HL-60/S4 treated with retinoic acid at 250 ng/mL for 4 days and 3 days (cell line): ENCODE data around the gene RAD51B.

Experiments
- in situ Hi-C: fragments of 300-500 bp; cut with MboI; formaldehyde crosslinking; loops from 2 replicates; pipeline ENCODE4 v1.7.0; 2022; ENCODE audit warnings: low sequenced_read_pairs

RAD51B gene

DNA sequence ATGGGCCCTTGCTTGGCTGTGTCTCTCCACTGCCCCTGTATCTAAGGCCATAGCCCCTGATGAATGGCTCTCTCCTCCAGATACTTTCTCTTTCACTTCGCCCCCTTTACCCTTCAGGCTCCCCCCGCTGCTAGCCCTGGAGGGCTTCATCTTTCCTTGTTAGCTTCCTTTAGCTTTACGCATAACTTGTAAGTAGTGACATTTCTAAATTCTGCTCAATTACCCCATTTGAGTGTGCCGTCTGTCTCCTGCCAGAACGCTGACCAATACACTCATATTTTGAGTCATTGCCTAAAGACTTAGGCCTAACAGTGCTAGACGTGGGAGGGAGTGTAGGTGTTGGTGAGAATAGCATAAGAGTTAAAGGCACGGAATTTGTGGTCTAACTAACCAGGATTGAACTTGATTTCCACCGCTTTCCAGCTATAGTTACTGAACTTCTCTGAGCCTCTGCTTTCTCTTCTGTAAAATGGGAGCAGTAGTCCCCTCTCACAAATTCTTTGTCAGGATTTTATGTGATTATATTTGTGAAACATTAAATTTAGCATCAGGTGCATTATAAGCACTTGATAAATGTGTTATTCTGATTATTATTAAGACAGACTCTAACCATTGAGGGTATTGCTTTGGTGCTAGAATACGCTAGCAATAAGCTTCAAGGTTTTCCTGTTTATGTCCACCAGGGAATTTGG is 844.0 kb downstream of the RAD51B start:
- in situ Hi-C loops: no loop called here

DNA sequence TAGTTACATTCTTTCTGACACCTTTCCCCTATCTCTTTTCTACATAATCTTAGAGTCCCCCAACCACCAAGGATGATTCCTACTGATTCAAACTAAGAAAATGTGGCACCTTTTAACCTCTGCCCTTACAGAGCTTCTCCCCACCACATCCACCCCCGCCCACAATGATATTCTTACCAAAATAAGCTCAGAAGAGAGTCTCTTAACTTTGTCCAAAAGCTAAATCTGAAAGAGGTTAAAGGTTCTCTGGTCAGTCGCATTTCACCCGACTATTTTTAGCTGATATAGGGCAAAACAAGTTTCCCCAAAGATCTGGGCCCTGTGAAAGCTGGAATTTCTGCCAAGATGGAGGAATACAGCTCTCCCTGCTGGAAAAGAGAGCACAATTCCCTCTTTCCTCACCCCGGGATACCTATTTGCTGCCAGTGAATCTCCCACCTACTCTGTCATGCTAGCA is 844.7 kb downstream of the RAD51B start:
- in situ Hi-C loops: no loop called here

DNA sequence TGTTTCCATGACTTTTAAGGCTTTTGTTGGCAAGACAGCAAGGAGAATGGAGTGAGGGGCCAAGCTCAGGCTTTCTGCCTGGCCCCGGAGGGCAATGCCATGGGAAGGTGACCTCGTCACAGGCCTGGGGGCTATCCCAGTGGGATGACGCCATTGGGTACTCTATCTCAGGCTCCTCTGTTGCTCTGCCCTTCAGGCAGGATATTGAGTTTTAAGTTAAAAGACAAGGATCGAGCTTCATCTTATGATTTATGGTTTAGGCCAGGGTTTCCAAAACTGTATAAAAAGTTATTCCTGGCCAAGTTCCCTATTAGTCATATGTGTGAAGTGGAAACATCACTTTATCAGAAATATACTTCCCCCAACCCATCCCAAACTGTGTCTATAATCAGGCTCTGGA is 845.6 kb downstream of the RAD51B start:
- in situ Hi-C loops: no loop called here

DNA sequence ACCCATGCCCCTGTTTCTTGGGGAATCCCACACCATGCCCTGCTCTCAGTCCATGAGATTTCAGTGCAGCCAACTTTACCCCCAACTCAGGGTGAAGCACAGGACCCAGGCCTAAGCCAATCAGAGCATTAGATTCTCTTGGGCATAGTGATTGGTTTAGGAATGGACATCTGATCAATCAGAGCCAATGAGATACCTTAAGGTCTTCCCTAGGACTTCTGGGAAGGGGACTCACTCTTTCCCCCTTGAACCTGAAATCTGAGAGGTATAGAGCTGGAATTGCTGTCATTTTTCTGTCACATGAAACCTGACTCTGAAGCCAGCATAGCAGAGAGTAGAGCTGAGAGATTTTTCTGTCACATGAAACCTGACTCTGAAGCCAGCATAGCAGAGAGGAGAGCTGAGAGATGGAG is 846.2 kb downstream of the RAD51B start:
- in situ Hi-C loops: no loop called here

DNA sequence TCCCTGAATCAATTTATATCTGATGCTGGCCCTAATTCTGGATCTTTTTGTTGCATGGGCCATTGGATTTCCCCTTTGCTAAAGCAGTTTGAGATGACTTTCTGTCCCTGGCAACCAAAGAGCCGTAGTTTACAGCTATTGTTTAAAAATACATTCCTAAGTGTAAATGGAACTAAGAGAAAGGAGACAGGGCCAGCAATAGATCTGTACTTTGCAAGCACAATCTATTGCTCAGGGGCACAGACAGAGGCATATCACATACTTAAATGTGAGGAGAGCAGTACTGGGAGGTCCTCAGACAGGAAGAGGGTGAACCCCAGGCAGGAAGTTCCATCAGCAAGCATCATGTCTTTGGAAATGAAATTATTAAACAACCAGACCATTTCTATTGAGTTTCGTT is 846.7 kb downstream of the RAD51B start:
- in situ Hi-C loops: no loop called here

DNA sequence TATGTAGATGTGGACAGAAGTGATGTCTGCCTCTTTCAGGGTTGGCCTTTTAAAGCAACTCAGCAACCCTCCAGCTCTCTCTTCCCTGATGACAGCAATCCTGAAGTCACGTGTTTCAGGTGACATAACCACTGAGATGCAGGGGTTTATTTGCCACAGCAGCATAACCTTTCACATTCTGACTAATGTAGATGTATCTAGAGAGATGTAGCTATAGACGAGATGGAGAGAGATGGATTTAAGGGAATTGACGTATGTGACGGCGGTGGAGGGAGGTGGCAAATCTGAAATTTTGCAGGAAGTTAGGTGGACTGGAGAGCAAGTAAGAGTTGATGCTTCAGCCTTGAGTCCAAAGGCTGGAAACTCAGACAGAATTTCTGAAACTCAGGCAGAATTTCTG is 847.3 kb downstream of the RAD51B start:
- in situ Hi-C loops: no loop called here

DNA sequence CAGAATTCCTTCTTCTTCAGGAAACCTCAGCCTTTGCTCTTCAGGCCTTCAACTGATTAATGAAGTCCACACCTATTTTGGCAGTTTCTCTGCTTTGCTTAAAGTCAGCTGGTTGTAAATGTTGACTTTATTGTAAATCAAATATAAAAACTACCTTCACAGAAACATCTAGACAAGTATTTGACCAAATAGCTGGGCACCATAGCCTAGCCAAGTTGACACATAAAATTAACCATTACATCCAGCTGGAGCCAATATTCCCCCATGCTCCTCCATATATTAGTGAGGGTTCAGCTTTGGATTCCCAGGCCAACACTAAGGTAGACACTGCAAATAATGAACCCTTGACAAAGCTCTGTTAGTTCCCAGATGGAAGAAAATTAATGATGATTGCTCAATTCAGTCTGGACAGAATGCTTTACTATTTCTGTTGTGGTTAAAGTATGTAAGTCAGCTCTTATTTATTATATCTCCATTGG is 847.8 kb downstream of the RAD51B start:
- in situ Hi-C loops: no loop called here

DNA sequence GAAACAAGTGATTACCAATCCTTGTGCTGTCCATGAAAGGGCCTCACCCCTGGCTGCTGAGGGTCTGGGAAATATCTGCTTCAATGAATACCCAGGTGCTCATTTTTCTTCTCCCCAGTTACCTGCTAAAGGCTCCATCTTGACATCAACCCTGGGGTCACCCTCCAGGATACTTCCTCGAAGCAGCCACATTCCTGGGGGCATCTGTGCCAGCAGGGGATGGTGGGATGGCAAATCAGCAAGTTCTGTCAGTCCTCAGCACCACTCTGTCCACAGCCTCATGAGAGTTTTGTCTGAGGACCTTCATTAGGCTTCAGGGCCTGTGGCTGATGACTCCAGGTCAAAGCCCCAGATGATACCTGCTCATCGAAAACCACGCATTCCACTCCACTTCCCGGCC is 848.4 kb downstream of the RAD51B start:
- in situ Hi-C loops: no loop called here

DNA sequence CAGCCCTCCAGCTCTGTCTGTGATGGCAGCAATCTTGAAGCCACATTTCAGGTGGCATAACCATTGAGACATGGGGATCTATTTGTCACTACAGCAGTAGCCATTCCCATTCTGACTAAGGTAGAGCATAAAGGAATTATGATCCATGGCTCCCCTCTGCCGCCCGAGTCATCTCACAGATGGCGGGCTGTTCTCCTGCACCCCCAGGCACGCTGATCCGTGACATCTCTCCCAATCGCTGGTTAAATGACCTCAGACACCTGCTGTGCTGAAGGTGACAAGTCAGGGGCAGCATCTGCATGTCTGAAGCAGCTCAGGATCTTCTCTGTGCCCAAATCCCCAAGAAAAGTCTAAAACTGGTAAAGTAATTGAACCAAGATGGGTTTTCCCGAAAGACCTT is 849.0 kb downstream of the RAD51B start:
- in situ Hi-C loops: no loop called here

DNA sequence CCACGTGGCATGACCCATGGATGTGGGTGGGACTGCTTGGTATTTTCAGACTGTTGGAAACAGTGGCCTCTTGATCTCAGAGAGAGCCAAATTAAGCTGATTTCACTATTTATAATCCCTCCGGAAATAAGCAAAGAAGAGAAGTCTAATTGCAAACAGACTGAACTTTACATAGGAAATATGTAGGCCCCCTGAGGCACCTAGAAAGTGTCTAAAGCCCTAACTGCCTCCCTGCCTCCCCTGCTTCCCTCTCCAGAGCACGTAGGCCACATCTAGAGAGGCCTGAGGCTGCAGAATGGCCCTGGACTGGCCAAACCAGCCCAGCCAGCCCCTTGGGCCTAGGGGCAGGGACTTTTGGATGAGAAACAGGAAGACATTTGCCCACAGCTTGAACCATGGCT is 849.5 kb downstream of the RAD51B start:
- in situ Hi-C loops: no loop called here

DNA sequence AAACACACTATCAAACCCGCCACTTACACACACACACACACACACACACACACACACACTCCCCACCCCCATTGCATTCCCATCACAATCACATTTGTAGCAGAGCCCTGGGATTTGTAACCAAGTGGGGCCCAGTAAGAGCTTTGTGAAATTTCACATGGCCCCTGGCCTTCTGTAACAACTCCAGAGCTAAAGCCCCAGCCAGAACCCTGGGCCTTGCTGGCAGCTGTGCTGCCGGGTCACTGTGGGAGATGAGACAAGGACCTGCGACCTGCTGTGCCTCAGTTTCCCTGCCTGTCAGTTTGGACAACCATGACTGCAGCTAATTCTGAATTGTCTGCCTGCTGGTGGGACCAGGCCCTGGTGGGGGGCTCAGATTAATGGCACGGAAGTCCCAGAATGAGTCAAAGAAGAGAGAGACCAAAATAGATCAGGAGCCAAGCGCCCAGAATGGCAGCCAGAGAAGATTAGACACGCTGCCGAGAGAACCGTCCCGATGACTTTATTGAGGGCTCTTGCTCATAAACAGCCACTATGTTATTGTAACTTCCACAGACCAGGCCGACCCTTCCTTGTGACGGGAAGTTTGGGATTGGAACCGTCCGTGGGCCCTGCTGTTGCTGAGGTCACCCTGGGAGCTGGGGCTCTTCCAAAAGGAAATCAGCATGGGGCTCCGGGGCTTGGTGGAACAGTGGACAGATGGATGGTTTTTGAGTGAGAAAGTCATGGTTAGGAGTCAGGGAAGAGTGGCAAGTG is 850.2 kb downstream of the RAD51B start:
- in situ Hi-C loops: no loop called here

DNA sequence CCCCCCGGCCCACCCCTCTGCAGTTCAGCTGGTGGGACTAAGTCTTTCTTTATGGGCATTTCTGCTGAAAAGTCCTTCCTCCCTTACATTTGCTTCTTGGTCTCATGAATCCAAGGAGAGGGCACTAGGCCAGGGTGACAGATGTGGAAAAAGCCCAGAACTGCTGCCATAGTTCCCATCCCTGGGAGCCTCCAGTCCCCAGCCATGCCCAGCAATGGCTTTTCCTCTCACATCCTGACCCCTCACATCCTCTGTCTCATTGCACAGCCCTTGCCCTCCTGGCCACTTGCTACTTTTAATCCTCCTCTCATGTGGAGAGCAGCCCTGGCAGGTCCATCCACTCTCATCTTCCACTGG is 850.8 kb downstream of the RAD51B start:
- in situ Hi-C loops: no loop called here

DNA sequence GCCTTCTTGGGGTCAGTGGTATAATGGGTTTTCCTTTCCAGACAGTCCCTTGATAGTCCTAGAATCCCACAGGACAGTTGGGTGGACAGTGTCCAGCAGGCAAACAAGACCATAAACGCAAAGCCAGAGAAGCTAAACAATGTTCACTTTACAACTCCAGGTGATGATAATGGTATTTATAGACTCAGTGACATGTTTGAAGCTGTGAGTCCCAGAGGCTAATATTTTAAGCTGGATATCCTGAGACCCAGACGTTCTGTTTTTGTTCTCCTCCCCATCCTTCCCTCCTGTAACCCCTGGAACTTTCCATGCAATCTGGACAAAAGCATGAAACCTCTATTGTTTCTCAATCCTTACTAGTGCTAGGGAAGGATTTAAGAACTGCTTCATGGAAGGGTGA is 852.3 kb downstream of the RAD51B start:
- in situ Hi-C loops: no loop called here

DNA sequence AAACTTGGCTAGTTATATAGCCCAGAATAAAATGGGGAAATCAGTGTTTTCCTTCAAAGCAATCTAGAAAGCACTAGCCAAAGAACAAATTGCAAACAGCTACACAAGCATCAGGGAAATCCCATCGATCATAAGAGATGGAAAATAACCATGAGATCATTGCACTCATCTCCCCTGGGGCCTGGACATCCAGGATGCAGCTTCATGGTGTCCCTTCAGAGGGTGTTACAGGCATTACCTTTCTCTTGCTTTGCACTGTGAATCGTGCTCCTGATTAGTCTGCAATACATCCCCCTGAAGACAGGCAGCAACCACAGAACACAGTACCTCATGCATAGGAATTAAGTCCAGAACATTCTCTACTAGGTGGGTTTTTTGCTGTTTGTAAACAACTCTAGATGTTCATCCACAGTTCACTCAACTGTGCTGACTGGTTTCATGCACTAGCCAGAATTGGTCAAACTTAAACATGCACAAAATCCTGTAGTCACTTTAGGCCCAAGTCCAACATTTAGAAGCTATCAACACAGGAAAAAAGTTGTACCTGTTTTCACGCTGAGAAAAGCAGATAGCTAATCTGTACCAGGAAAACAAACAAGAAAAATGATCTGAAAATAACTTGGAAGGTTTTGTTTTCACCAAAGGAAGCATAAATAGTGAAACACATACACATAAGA is 853.2 kb downstream of the RAD51B start:
- in situ Hi-C loops: no loop called here

DNA sequence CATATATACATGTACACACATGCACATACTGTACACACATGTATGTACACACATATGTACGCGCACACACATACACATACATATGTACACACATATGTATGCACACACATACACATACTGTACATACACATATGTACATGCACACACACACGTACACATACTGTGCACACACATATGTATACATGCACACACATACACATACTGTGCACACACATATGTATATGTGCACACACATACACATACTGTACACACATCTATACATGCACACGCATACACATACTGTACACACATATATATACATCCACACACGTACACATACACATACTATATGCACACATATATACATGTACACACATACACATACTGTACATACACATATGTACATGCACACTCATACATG is 853.9 kb downstream of the RAD51B start:
- in situ Hi-C loops: no loop called here

DNA sequence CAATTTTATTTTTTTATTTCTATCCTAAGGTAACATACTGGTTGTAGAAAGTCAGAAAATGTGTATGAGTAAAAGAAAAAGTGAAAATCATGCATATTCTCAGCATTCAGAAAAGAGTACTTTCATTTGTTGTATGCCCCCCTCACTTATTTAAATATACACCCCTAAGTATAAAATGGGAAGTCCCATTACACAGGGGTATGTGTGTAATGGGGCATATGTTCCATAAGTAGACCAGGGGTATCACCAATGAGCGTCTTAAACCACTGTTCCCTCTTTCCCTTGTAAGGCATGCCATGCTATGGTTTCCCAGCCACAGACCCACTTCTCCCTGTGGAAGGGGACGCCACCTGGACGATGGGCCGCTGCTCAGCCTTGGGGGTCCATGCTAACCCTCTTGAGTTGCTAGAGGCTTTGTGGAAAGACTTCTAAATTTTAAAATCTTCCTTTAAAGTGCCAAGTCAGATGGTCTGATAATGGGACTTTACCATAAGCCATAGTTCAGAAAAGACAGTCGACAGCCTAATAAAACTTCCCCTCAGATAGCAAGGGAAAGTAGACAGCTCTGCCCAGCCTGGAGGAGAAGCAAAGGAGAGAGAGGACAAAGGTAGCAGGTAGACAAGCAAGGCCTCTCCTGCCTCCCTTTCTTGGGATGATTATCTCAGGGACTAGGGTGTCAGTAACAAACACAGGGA is 855.1 kb downstream of the RAD51B start:
- in situ Hi-C loops: no loop called here

DNA sequence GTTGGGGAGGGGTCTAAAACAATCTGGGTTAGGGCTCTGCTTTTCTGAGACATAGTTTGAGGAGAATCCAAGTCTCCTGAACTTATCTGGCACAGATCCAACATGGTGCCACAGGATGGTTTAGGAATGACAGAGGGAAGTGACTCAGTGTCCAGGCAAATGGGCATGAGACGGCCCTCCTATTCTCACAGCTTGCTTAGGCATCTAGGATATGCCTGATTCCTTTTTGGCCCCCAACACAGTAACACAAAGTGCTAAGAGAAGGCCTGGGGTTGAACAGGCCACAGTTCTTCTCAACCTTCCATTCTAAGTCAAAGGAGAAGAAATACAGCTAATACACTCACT is 855.6 kb downstream of the RAD51B start:
- in situ Hi-C loops: no loop called here

DNA sequence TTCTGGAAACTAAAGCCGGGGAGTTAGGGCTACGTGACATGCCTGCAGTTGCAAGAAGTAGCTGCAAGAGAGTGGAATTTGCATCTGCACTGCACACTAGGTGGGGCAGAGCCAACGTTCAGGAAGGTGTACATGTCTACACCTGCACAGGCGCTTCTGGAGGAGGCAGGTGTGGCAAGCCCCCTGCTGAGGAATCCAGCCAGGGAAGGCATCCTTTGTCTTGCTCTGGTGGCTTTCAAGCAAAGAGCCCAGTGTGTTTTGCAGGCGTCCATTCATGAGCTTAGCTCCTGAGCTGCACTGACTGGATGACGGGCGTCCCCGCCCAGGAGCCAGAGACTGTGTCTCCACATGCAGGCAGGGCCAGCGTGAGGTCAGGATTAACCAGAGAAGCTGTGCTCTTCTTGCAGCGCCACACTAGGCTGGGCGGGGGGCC is 856.9 kb downstream of the RAD51B start:
- in situ Hi-C loops: no loop called here

DNA sequence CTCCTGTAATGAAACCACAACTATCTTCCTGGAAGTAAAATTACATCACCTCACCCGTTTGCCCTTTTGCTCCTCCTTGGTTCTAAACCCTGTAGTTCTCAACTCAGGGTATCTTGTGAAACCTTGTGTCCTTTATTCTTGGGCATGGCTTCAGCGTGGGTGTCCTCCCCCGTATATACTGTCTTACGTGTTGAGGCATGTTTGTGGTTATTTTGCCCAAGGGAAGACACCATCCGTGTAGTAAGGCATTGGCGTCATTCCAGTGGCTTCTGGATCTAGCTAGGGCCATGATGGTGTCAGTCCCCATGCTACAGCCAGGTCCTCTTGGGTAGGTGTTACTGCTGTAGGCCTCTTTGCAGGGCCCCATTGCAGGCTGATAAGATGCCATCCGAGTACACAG is 857.9 kb downstream of the RAD51B start:
- in situ Hi-C loops: no loop called here

DNA sequence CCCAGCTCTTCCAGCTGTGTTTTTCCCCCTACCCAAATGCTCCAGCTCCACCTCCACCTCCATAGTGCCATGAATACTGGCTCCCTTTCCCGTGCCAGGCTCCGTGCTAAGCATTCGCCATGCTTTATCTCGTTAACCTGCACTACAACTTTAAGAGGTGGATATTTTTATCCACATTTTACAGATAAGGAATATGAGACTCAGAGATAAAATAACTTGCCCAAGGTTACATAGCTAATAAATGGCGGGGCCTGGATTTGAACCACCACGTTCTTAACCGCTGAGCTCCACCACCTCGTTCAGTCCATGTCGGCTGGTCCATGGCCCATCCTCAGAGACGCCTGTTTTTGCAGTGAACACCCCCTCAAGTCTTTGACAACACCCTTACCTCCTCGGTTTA is 858.3 kb downstream of the RAD51B start:
- in situ Hi-C loops: no loop called here

DNA sequence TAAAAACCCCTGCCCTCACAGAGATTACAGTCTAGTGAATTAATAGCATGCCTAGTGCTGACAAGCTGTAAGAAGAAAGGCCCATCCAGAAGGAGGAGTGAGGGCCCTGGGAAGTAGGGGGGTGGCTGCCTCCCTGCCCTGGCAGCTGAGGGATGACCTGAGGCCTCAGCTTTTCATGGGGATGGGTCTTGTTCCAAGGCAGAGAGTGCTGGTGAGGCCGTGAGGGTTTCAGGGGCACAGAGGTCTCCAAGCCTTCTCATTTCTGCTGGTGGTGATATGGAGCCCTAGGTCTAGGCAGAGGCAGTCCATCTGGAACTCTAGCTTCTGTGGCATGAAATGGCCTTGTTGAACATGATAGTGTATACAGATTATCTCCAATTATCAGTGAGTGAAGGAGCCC is 858.9 kb downstream of the RAD51B start:
- in situ Hi-C loops: no loop called here
